IPS-11a (cell line): ENCODE measurements around the gene SPATC1L.

Experiments
- H3K4me3 ChIP-seq: one replicate; pipeline ENCODE4 v1.5.1; 2013; ENCODE audit warnings: low read depth, low read length, control low read depth

The SPATC1L gene

DNA sequence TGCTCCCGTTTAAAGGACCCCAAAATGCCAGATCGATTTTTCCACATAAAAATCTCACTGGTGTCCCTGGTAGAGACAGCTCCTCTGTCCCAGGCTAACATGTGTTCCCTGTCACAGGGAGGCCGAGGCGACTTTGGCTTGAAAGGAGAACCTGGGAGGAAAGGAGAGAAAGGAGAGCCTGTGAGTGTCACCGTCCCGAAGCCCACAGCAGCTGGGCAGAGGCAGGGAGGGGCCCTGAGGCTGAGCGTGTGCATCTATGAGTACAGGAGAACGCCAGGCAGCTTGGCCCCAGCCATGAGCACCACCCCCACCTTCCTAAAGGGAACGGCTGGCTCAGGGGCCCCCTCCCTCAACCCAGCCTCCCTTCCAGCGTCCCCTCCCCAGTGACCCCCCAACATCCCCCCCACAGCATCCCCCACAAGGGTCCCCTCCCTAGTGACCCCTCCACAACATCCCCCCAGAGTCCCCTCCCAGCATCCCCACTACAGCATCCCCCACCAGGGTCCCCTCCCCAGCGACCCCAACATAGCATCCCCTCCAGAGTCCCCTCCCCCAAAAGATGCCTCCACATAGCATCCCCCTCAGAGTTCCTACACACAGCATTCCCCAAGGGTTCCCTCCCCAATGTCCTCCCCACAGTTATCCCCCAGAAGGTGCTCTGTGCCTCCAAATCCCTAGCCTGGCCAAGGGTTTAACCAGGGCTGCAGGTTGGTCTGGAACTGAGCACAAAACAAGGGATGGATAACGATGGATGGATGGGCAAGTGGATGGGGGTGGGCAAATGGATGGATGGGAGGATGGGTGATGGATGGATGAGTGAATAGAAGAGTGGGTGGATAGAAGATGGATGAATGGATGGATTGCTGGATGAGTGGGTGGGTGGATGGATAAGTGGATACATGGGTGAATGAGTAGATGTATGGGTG is 61.2 kb downstream of the SPATC1L start:
- no peak overlapping the region for H3K4me3 ChIP-seq

DNA sequence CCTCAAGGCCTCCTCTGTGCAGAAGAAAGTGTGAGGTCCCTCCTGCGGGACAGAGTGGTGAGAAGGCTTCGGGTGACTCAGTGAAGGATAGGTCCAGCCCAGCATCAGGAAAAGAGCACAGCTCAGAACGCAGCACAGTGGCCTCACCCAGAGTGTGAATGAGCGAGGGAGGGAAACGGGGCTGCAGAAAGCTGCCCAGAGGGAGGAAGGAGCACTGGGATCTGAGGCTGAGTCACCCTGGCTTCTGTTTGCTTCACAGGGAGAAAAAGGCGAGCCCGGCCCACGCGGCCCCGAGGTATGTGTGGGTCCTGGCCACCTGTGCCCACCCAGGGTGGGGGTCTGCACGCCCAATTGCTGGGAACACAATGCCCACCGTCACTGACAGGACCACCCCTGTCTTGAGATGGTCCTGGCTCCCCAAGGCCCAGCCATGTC is 62.0 kb downstream of the SPATC1L start:
- no peak overlapping the region for H3K4me3 ChIP-seq

DNA sequence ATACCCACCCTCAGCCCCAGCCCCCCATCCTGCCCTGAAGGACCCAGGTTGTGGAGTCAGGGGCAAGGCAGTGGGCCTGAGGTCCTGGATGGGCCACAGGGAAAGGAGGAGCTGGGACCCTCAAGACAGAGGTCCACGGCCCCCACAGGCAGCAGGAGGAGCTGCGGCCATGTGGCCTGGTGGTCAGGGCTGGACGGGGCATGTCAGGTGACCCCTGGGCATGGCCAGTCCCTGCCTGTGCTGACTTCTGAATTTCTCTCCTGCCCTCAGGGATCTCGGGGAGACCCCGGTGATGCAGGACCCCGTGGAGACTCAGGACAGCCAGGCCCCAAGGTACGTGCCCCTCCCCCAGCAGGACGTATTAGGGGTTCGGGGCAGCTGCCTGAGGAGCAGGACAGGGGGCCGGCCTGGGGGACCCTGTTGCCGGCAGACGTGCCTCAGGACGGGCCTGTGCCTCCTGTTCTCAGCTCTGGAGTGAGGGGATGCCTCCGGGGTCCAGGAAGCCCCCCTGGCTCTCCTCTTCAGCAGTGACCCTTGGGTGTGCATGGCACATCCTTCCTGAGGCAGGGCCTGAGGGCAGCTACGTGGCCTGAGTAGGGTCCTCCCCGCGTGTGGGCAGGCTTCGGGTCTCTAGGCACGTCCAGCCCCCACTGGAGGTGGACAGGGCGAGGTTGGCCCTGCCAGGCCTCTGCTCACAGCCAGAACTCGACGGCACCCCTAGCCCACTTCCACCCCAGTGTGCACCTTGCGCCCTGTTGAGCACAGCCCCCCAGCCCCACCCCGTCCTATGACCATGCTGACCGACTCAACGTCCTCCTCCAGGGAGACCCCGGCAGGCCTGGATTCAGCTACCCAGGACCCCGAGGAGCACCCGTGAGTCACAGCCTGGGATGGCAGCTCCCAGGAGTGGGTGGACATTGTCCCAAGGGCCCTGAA is 62.7 kb downstream of the SPATC1L start:
- no peak overlapping the region for H3K4me3 ChIP-seq

DNA sequence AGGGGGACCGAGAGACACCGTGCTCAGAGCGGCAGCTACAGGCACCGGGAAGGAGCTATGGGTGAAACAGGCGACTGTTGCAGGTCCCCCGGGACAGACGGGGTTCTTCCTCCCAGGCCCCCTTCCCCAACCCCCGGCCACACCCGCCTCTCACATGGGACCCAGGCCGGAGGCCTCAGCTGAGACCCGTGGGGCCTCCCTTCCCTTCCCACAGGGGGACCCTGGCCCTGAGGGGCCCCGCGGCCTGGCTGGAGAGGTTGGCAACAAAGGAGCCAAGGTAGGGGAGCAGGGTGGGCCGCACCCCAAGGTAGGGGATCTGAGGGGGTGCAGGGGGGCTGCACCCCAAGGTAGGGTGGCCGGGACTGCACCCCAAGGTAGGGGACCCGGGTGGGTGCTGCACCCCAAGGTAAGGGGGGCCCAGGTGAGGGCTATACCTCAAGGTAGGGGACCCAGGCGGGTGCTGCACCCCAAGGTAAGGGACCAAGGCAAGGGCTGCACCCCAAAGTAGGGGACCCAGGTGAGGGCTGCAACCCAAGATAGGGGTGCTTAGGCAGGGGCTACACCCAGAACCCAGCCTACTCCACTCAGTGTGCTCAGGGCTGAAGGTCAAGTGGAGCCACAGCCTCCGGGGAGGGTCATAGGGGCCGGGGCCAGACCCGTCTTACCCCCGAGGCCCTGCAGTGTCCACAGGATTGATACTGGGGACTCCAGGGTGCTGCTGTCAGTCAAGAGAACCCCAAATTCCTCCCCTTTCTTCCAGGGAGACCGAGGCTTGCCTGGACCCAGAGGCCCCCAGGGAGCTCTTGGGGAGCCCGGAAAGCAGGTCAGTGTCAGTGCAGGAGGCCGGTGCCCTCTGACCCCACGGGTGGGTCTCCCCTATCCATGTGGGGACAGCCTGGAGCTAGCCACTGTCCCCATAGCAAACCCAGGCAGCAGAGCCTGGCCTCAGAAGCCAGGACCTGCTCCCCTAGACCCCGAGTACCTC is 63.7 kb downstream of the SPATC1L start:
- H3K4me3 ChIP-seq, result no peak overlapping the region

DNA sequence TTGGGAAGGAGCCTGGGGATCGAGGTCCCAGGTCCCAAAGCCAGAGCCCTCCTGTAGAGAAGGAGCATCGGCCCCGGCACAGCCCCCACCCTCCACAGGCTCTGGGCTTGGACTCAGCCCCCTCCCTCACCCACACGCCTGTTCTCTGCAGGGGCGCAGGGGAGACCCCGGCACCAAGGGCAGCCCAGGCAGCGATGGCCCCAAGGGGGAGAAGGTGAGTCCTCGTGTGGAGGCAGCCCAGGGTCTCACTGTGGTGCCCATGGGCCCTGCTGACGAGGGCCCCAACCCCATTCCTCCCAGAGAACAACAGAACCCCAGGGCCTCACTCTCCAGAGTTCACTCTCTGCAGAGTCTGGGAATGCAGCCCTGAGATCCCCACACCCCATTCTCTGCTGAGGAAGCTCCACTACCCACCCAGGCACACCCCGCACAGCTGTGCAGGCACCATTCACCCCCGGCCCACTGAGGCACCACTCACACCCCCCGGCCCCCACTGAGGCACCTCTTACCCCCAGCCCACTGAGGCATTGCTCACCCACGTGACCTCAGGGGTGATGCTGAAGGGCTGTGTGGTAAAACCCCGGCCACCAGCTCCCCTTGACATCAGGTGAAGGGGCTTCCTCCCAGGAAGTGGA is 64.5 kb downstream of the SPATC1L start:
- no peak overlapping the region for H3K4me3 ChIP-seq

DNA sequence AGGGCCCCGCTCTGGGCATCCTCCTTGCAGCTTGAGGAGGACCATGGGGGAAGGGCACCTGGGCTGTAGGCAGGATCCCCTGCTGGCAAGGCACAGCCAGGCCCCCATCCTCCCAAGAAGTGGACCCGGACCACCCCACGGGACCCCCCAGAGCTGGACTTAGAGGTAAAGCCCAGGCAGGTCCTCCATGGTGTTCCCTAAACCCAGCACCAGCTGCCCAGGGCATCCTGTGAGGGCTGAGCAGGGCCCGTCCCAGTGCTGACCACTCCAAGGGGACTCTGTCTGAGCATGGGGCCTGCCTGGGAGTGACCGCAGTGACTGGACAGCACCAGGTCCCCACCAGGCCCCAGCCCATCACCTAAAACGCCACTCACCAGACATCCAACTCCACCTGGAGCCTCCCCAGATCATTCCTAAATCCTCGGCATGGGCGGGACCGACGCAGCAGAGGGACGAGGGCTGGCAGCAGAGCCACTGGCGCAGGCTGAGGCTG is 65.1 kb downstream of the SPATC1L start:
- no peak overlapping the region for H3K4me3 ChIP-seq

DNA sequence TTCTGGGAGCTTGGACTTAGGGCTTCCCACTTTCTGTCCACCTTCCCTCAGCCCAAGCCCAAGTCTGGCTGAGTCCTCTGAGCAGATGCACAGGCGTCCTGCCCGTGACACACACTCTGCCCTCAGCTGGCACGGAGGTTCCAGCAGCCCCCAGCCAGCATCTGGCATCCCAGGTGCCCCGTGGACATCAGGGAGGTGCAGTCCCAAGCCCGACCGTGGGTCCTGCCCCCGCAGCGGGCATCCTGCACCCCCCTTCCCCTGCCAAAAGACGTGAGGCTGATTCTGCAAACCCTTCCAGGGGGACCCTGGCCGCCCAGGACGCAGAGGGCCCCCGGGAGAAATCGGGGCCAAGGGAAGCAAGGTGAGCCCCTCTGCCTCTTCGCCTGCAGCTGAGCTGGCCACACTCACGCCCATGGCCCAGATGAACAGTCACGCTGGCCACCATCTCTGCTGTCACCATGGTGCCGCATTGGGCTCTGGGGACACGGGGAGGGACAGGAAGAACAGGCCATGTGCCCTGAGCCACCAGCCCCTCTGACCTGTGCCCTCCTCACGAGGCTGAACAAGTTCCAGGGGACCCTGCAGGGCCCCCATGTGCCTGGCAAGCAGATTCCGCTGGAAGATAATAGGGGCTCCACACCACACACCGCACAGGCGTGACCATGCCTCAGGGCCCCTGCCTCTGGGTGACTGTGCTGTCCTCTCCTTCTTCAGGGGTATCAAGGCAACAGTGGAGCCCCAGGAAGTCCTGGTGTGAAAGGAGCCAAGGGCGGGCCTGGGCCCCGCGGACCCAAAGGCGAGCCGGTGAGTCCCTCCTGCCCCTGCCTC is 65.7 kb downstream of the SPATC1L start:
- no peak overlapping the region for H3K4me3 ChIP-seq

DNA sequence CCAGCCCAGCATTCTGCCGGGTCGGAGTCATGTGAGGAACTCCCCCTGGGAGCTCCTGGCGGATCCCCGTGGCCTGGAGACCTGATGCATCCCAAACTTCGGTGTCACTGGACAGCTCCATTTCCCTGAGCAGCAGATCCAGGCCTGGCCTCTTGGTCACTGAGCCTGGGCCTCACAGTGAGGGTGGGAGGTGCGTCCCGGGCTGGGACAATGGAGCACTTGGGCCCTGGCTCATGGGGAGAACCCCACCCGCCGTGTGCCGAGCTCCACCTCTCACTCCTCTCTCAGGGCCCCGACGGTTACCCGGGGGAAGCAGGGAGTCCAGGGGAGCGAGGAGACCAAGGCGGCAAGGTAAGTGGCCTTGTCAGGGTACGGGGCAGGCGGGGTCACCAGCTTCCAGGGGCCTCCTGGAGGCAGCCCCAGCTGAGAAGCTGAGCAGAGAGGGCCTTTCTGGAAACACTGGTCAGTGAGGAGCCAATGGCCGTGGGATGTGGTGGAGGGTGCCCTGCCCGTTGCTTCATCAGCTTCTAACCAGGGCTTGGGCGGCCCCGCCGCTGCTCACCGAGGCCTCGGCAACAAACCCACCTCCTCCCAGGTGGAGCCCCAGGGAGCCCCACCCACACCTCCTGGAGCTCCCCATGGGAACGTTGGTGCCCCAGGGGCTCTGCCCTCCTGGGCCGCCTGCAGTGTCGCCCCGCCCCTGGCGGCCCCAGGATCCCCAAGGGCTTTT is 66.5 kb downstream of the SPATC1L start:
- no peak overlapping the region for H3K4me3 ChIP-seq

DNA sequence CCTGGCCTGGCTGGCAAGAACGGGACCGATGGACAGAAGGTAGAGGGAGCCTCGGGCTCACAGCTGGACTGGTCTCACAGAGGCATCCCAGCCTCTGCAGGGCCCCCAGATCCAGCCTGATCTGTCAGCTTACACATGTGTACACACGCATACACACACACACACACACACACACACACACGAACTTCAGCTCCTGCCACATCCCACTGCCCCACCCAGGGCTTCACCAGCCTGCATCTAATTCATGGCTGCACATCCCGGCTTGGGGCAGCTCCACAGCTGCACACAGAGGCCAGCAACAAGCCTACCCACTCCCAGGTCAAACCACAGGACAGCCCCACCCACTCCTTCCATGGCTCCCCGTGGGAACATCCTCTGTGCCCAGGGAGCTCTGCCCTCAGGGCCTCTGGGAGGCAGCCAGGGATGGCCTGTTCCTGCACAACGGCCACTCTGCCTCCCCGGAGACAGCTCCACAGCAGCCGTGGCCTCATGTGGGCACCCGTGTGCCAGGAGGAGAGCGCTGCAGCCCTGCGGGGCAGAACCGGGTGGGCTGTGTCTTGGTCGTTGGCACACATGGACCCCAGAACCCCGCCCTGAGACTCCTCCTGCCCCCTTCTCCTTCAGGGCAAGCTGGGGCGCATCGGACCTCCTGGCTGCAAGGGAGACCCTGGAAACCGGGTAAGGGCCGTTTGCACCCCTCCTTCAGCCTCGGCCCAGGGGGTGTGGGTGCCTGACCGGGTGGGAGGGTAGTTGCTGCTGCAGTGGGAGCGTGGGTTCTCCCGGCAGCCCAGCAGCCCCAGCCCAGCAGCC is 67.3 kb downstream of the SPATC1L start:
- H3K4me3 ChIP-seq, result no peak overlapping the region

DNA sequence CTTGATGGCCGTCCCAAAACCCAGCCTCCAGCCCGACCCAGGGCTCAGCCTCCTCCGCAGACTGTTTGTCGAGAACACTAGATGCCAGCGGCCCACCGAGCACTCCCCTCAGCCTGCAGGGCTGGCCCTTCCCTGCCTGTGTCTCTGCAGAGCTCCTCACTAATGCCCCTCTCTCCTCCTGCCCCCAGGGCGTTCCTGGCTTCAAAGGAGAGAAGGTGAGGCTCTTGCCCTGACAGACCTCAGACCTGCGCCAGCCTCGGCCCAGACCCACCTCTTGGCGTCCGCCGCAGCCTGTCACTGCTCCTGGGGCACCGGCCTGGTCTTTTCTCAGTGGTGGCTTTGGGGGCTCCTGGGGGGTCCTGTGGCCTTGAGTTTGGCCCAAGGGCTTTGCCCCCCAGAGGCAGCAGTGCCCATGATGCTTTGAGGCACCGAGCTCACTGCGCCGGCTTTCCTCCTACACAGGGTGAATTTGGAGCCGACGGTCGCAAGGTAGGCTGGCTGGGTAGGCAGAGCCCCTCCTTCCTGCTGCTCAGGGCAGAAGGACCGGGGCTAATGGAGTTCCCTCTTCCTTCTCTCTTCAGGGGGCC is 68.0 kb downstream of the SPATC1L start:
- H3K4me3 ChIP-seq, result no peak overlapping the region

DNA sequence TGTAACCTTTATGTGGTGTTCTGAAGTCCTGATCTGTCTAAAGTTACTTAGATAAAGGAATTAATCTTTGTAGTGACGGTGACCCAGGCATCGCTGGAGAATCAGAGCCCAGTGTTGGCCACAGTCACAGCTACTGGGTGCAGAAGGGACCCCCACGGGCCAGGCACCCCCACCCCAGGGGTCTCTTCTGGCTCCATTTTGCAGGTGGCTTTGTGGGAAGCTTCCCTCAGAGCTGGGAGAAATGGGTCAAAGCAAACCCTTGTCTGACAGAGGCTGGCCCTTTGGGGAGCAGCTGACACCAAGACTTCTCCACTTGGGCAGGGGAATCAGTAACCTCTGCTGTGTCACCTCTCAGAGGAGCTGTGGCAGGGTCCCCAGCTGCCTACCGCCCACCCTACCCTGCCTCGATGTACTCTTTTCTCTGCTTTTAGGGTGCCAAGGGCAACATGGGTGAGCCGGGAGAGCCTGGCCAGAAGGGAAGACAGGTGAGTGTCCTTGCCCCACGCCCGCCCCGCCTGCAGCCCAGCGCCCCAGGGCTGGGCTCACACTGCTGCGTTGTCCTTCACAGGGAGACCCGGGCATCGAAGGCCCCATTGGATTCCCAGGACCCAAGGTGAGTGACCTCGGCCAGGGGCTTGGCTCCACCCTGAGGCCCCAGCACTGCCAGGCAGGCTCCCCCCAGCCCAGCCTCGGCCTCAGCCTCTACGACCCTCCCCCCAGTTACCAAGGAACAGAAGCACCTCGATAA is 68.6 kb downstream of the SPATC1L start:
- H3K4me3 ChIP-seq, result no peak overlapping the region

DNA sequence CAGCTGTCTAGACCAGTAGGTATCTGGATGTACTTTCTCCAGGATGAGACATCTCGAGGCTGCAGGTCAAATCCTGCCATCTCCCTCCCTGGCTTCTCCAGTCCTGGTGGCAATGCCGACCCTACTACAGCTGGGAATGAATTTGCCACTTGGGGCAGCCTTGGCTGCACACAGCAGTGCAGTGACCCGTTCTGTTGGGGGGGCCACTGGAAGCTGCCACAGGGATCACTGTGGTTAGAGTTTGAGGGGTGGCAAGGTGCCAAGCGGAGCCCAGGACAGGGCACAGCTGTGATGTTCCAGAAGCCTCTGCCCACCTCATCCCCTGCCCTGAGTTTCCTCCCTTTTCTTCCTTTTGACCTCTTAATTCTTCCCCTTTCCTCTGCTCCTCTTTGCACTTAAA is 69.3 kb downstream of the SPATC1L start:
- H3K4me3 ChIP-seq, result no peak overlapping the region

DNA sequence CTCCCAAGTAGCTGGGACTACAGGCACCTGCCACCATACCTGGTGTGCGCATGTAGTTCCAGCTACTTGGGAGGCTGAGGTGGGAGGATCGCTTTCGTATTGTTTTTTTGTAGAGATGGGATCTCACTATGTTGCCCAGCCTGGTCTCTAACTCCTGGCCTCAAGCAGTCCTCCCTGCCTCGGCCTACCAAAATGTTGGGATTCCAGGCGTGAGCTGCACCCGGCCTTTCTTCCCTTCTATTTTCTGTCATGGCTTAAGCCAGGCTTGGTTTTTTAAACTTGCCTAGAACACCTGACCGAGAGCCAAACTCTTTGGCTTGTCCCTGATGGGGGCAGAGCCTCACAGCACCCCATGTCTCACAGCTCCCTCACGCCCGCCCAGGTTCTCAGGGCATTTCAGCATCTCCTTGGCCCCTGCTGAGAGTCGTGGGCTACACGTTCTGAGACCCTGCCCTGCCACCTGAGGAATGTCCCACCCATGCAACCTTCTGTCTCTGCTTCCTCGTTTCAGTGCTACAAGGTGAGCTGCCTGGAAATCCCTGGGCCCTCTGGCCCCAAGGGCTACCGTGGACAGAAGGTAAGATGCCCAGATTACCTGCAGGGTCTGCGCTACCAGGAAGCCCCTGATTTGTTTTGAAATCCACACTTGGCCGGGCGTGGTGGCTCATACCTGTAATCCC is 70.6 kb downstream of the SPATC1L start:
- H3K4me3 ChIP-seq, result no peak overlapping the region

DNA sequence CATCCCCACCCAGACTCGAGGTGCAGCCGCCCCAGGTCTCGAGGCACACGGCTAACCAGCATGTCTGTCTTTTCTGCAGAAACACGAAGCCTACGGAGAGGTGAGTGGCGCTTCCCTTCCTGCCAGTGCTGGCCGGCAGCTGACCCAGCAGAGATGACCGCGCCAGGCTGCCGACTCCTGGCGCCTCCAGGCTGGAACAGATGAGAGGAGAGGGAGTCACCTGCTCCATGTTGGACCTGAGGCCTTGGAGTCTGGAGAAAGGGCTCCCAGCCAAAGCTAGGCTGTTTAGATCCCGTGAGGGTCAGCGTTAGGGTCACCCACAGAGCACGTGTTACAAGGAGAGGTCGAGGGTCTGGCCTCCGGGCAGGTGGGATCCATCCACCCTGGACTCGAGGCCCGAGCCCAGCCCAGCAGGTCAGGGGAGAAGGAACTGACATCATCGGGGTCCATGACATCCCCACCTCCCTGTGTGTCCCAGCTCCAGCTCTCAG is 71.5 kb downstream of the SPATC1L start:
- no peak overlapping the region for H3K4me3 ChIP-seq

DNA sequence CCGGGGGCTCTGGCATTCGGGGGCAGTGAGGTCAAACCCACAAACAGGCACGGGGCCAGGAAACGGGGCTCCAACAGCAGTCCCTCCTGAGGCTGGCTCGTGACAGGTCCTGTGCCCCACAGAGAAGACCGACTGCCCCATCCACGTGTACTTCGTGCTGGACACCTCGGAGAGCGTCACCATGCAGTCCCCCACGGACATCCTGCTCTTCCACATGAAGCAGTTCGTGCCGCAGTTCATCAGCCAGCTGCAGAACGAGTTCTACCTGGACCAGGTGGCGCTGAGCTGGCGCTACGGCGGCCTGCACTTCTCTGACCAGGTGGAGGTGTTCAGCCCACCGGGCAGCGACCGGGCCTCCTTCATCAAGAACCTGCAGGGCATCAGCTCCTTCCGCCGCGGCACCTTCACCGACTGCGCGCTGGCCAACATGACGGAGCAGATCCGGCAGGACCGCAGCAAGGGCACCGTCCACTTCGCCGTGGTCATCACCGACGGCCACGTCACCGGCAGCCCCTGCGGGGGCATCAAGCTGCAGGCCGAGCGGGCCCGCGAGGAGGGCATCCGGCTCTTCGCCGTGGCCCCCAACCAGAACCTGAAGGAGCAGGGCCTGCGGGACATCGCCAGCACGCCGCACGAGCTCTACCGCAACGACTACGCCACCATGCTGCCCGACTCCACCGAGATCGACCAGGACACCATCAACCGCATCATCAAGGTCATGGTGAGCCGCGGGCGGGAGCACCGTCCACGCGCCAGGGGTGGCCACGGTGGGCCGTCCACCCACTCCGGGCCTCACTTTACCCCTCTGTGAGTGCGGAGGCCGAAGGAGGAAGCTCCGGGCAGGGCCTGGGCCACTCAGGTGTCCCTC is 72.2 kb downstream of the SPATC1L start:
- no peak overlapping the region for H3K4me3 ChIP-seq
